Stimulated activated CD4-positive, alpha-beta T cell treated with anti-CD3 and anti-CD28 coated beads, Interleukin-12 subunit alpha, Interleukin-12 subunit beta, amount 100 ng/mL, for 24 hours (primary cell): ENCODE measurements around the gene PRSS21.
A peak's percentile ranks its signal among the peaks of the same experiment; 100 is the strongest.

Experiments used
- DNase-seq, 2 experiments: peaks; one replicate each; pipeline ENCODE4 v3.0.0-alpha.2; 2020; ENCODE audit warnings: low read depth in 2 of 2

PRSS21 gene

DNA sequence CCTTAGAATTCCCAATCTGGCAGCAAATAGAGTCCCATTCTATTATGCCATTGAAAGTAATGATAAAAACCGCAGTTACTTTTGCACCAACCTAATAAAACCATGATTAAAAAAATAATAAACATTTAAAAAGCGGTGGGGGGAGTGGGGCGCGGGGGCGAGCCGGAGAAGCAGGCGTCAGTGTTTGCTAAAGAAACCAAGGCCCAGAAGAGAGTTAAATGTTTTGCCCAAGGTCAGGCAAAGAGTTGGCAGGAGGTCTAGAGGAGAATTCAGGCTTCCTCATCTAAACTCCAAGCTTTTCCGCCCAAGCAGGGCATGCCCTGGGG lies 50.6 kb downstream of the PRSS21 start:
- DNase-seq: no peak

DNA sequence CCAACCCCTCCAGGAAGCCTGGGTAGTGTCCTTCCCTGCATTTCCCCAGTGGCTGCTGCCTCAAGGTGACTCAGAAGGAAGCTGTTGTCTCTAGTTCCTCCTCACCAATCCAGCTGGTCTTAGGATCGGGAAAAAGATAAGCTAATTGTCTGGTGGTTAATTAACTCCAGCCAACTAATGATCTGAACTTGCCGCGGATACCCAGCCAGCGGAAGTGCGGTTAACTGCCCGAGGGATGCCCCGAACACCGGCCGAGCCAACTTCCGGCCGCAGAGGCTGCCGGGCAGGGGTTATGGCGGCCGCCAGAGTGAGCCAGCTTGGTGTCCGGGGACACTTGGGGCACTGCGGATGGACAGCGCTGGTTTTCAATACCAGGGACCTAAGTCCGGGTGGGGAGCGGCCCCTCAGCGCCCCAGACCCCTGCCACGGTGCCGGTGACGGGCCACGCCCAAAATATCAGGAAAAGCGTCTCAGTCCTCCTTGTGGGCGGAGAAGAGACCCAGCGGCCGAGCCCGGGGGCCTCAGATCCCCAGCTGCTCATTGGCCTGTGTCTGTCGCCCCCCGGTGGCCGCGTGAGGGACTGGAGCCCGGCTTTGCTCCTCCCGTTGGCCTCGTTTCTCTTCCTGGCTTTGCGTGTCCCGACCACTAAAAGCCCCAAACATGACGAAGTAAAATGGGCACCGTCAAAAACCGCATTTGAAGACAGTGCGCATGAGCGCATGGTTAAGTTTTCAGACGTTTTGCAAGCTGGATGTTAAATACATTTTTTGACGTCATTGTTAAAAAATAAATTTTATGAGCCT lies 51.2 kb downstream of the PRSS21 start:
- peak; percentile 93 to 98 for DNase-seq
